GM21360 (cell line): ENCODE data around the gene MIOX.
"Not testable (repeated sequence)": the region's sequence is repeated elsewhere in the genome, so short reads cannot be mapped to it uniquely, and the experiment has no call there.

Experiments used
- ATAC-seq: cut with Tn5 transposase; IDR thresholded peaks from one replicate; pipeline ENCODE4 v1.9.1; 2021; ENCODE audit warnings: mild to moderate bottlenecking, moderate library complexity; ENCODE audit not compliant: unreplicated experiment

The MIOX gene

GRCh38 chr22:50528682-50529415 lies 42.2 kb downstream of the MIOX start:
- no peak for ATAC-seq

- ATAC-seq, result no peak
Measured at GRCh38 chr22:50529416-50529896, 42.8 kb downstream of the MIOX start.

GRCh38 chr22:50529897-50530579 lies 43.4 kb downstream of the MIOX start, which contains the start of gene TYMP:
TSS of gene TYMP (minus strand) at chr22:50530012. CDS start at chr22:50529709, 303 bp downstream.
- no peak for ATAC-seq

- no peak for ATAC-seq
Measured at GRCh38 chr22:50530580-50530876, 43.9 kb downstream of the MIOX start.

DNA sequence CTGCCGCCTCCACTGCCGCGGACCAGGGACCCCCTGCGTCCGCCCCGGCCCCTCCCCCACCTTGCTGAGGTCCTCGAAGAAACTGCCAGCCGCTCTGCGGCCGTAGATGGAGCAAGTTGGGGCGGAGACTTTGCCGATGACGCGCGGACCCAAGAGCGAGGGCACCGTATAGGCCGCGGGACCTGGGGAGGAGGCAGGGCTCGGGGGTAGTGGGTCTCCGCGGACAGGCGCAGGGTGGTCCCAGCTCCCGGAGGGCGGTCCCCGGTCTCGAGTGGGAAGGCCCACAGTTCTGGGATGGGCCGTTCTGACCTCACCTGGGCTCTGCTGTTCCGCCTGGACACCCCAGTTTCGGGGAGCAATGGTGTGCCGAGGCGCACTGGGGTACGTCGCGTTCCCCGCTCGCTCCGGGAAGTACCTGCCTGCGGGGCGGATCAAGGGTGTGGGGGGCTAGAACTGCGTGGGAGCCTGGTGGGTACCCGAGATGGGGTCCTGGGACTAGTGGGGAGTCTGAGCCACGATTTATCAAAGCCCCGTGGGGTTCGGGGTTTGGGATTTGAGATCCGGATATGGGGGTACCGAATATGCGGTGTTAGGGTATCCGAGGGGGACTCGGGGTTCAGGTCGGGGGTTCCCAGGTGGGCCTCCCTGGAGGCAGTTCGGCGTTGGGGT lies 44.4 kb downstream of the MIOX start:
- ATAC-seq, result no peak

- ATAC-seq, result no peak
Measured at GRCh38 chr22:50531546-50531961, 44.9 kb downstream of the MIOX start.

DNA sequence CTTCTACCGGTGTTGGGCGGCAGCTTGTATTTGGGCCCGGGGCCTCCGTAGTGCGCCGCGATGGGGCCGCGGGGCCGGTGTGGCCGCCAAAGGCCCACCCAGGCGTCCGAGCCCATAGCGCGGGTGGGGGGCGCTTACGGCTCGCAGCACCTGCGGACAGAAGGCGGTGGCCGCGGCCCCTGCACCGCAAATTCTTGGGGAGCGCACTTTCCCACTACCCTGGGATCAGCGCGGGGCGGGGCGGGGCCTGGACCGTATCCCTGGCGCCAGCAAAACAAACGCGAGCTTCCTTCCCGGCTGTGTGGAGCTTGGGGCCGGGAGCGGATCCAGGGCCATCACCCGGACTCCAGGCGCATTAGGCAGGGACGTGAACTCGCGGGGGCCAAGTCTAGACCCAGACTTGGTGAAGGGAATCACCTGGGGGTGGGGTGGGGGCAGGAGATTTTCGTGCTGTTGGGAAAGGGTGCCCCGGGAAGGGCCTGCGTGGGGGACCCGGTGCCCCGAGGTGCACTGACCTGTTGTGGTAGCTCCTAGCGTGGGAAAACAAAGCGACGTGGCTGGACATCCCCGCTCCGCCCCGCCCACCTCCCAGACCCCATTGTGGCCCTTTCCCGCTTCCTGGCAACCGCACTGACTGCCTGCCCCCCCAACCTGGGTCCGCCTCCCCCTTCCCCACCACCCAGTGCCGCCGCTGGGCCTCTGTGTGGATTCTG lies 45.5 kb downstream of the MIOX start:
- no peak for ATAC-seq

- ATAC-seq, result no peak
Measured at GRCh38 chr22:50532824-50533796, 46.5 kb downstream of the MIOX start.

DNA sequence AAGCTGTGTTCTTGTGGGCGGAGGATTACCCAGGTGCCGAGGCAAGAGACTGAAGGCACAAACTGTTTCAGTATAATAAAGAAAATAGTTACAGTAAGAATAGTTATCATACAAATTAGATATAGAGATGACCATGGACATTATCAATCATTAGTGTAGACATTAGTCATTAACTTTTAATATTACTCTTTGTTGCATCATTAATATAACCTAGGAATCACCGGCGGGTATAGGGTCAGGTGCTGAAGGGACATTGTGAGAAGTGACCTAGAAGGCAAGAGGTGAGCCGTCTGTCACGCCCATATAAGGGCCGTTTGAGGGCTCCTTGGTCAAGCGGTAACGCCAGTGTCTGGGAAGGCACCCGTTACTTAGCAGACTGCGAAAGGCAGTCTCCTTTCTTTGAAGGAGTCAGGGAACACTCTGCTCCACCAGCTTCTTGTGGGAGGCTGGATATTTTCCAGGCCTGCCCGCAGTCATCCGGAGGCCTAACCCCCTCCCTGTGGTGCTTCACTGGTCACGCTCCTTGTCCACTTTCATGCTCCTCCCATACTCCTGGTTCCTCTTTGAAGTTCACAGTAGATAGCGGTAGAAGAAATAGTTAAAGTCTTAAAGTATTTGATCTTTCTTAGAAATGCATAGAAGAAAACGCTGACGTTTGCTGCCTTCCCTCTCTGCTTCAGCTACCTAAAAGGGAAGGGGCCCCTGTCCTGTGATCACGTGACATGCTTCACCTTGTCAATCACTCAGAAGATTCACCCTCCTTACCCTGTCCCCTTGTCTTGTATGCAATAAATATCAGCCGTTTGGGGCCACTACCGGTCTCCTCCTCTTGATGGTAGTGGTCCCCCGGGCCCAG lies 47.4 kb downstream of the MIOX start:
- ATAC-seq, result not testable (repeated sequence)

DNA sequence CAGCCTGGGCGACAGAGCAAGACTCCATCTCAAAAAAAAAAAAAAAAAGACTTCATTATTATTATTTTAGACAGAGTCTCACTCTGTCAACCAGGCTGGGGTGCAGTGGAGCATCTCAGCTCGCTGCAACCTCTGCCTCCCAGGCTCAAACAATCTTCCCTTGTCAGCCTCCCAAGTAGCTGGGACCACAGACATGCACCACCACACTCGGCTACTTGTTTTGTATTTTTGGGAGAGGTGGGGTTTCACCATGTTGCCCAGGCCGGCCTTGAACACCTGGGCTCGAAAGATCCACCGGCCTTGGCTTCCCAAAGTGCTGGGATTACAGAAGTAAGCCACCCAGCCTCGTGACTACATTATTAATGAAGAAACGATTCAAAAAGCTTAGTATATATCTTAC lies 48.5 kb downstream of the MIOX start:
- no peak for ATAC-seq

- ATAC-seq, result no peak
Measured at GRCh38 chr22:50536226-50536625, 49.6 kb downstream of the MIOX start.

- no peak for ATAC-seq
Measured at GRCh38 chr22:50537765-50538164, 51.1 kb downstream of the MIOX start.
